ENCODE results near the gene HAGHL. TPM values are rescaled to one million over a fixed set of nuclear protein-coding genes. Genes with fewer than 3 reads are reported as not detected.
A peak's percentile ranks its signal among the peaks of the same experiment; 100 is the strongest.

The HAGHL gene
- total and polyA plus RNA-seq, 2 donors (not counting 3 experiments of a cell fraction or from before 2014, with no cell fraction given) = 6.3 to 6.8 TPM

- Histone ChIP-seq H3K4me2 (ENCODE audit: insufficient read depth, low read length) (peak within 1 kb of the TSS; percentile 44), H3K4me3 (replicated peaks in 1 of 3; ENCODE audit: insufficient read depth in 1 of 3, low read depth in 1 of 3, low read length in 3 of 3) (peak within 1 kb of the TSS in 2 of 3 experiments; percentile 12 to 71), H4K20me1 (replicated peaks; ENCODE audit: control insufficient read depth, extremely low read depth, insufficient read depth, low read length) (no peaks in the 10 kb centered on the region), H3K9me3 (replicated peaks; ENCODE audit: control insufficient read depth, insufficient read depth, low read length) (no peaks in the 10 kb centered on the region), H3K4me1 (ENCODE audit: control insufficient read depth, extremely low read depth, insufficient read depth, low read length) (peaks cover 20% of the 10 kb centered on the region), H3K9ac (replicated peaks; ENCODE audit: extremely low read depth, insufficient read depth, low read length) (no peak within 1 kb of the TSS), H3K27me3 (ENCODE audit: control insufficient read depth in 2 of 2, insufficient read depth in 2 of 2, low read length in 2 of 2) (no peaks in the 10 kb centered on the region), H3K27ac (ENCODE audit: insufficient read depth, low read depth, low read length) (peak within 1 kb of the TSS; percentile 35), H2AFZ (ENCODE audit: low read depth, low read length) (peak within 1 kb of the TSS; percentile 26), H3K36me3 (ENCODE audit: control insufficient read depth in 2 of 2, extremely low read depth in 1 of 2, insufficient read depth in 2 of 2, low read length in 2 of 2) (peaks cover 7 to 22% of the 10 kb centered on the region in 2 experiments), H3K9me1 (replicated peaks; ENCODE audit: control insufficient read depth, extremely low read depth, insufficient read depth, low read length) (no peaks in the 10 kb centered on the region), H3K79me2 (ENCODE audit: control insufficient read depth, insufficient read depth, low read length) (peaks cover 31% of the 10 kb centered on the region)
- TF ChIP-seq CTCF (IDR thresholded peaks at IDR 0.05; ENCODE audit: extremely low read depth in 1 of 2, insufficient read depth in 1 of 2, low read depth in 1 of 2, low read length in 2 of 2) = no peak
- TF ChIP-seq JUN (IDR thresholded peaks at IDR 0.05; ENCODE audit: borderline replicate concordance, insufficient read depth, insufficient read length, low read depth) = no peak
- TF ChIP-seq FOS (IDR thresholded peaks at IDR 0.05; ENCODE audit: borderline replicate concordance, insufficient read depth, low read length) = no peak
- no peak for TF ChIP-seq EZH2 (IDR thresholded peaks at IDR 0.05; ENCODE audit: borderline replicate concordance, low read depth, low read length, severe bottlenecking)
- TF ChIP-seq POLR2A (IDR thresholded peaks at IDR 0.05; ENCODE audit: low read depth, low read length) = peak; percentile 94
- peak; percentile 79 for TF ChIP-seq MAX (IDR thresholded peaks at IDR 0.05; ENCODE audit: insufficient read depth, insufficient read length)
- no peak for TF ChIP-seq MYC (IDR thresholded peaks at IDR 0.05; ENCODE audit: low read depth, low read length)
- peak; percentile 98 for TF ChIP-seq POLR2AphosphoS5 (IDR thresholded peaks at IDR 0.05; ENCODE audit: insufficient read depth, low read depth, low read length)
- no peak for TF ChIP-seq GATA2 (IDR thresholded peaks at IDR 0.05; ENCODE audit: insufficient read depth, insufficient read length, low read depth, low read length)
- intact Hi-C loops (cut with micrococcal nuclease) (no loop called here), dilution Hi-C loops (cut with MboI; ENCODE audit: extremely low pct_ligation_motif_present, low sequenced_read_pairs) (no loop called here)
- FAIRE-seq = peak; percentile 90
- CTCF ChIA-PET = interaction anchor here (1.5 kb wide), 1 partner anchor 9 kb away, joined by 4 read pairs; the partner anchor contains the start of gene RHBDL1
- POLR2A ChIA-PET = no interaction called here
- BruUV-seq (replicated peaks) = no TSS peak
- DNase-seq (ENCODE audit: low read depth, low spot score) = peak; percentile 87
Observed at GRCh38 chr16:684071-684794, 42.7 kb upstream of the HAGHL start, which contains the start of gene JMJD8. Gene JMJD8 (minus strand): TSS chr16:684334. CDS start chr16:684319, 15 bp downstream.
